Left ventricle myocardium inferior (tissue), 1 donor: Measurements from ENCODE around the gene DDX51. TPM values are rescaled to one million over a fixed set of nuclear protein-coding genes. Genes with fewer than 3 reads are reported as not detected.

Source experiments
- DNase-seq: peaks from one replicate; pipeline ENCODE4 v3.0.0-alpha.2; 2020
- H3K27ac ChIP-seq: fragments of 200-600 bp; replicated peaks from 2 replicates; pipeline ENCODE4 v1.8.0; 2021
- H3K27me3 ChIP-seq: fragments of 200-600 bp; 2 replicates; pipeline ENCODE4 v1.8.0; 2021; ENCODE audit warnings: low read depth
- H3K36me3 ChIP-seq: fragments of 200-600 bp; 2 replicates; pipeline ENCODE4 v1.8.0; 2021
- H3K4me1 ChIP-seq: fragments of 200-600 bp; 2 replicates; pipeline ENCODE4 v1.8.0; 2021
- H3K4me3 ChIP-seq: fragments of 200-600 bp; 2 replicates; pipeline ENCODE4 v1.8.0; 2021; ENCODE audit warnings: mild to moderate bottlenecking, moderate library complexity
- H3K9me3 ChIP-seq: fragments of 200-600 bp; replicated peaks from 2 replicates; pipeline ENCODE4 v1.8.0; 2021
- CTCF ChIP-seq: fragments of 200-600 bp; IDR thresholded peaks from 2 replicates; pipeline ENCODE4 v1.8.0; 2021; ENCODE audit warnings: antibody characterized with exemption, mild to moderate bottlenecking, borderline replicate concordance
- intact Hi-C: fragments of 100-400 bp; cut with micrococcal nuclease; formaldehyde crosslinking; loops from one replicate; pipeline ENCODE4 v1.11.0; 2022
- total RNA-seq: library from RNA; stranded (reverse); fragmentation: NEBNext Ultra II Directional; extraction: Animal tissue kit (Norgen Biotek cat#: 25700); gene quantifications from one replicate; pipeline ENCODE4 v1.2.1, GENCODE V29; 2021
- donor health status: DM: no; HTN: yes; CAD: no; lungs with severe emphysema.

Gene DDX51
- total RNA-seq, 1 donor from 2014 or later = 9.0 TPM

GRCh38 chr12:132111654-132112304, 32.3 kb downstream of the DDX51 start:
- intact Hi-C loops = no loop called here
- H3K9me3 ChIP-seq = no peaks in the 10 kb centered on the region
- DNase-seq = no peak
- no peaks in the 10 kb centered on the region for H3K27me3 ChIP-seq
- no peak overlapping the region for H3K4me3 ChIP-seq
- no peak for TF ChIP-seq CTCF
- H3K27ac ChIP-seq = no peak overlapping the region
- H3K36me3 ChIP-seq = peaks cover 85% of the 10 kb centered on the region
- H3K4me1 ChIP-seq = no peaks in the 10 kb centered on the region

GRCh38 chr12:132110677-132111076, 33.4 kb downstream of the DDX51 start:
- intact Hi-C loops = no loop called here
- no peak for DNase-seq
- no peaks in the 10 kb centered on the region for H3K27me3 ChIP-seq
- no peaks in the 10 kb centered on the region for H3K4me1 ChIP-seq
- no peak for TF ChIP-seq CTCF
- H3K9me3 ChIP-seq = no peaks in the 10 kb centered on the region
- no peak overlapping the region for H3K4me3 ChIP-seq
- H3K36me3 ChIP-seq = peaks cover 85% of the 10 kb centered on the region
- no peak overlapping the region for H3K27ac ChIP-seq

GRCh38 chr12:132109741-132110140, 34.4 kb downstream of the DDX51 start:
- TF ChIP-seq CTCF = no peak
- Histone ChIP-seq H3K9me3 (no peaks in the 10 kb centered on the region), H3K27me3 (no peaks in the 10 kb centered on the region), H3K27ac (no peak overlapping the region), H3K4me3 (no peak overlapping the region), H3K36me3 (peaks cover 81% of the 10 kb centered on the region), H3K4me1 (no peaks in the 10 kb centered on the region)
- intact Hi-C loops = no loop called here
- DNase-seq = no peak

- H3K36me3 ChIP-seq = peaks cover 66% of the 10 kb centered on the region
Observed at GRCh38 chr12:132108211-132108832, 35.8 kb downstream of the DDX51 start.

GRCh38 chr12:132106921-132107320, 37.2 kb downstream of the DDX51 start:
- no peak for DNase-seq
- intact Hi-C loops = no loop called here
- H3K36me3 ChIP-seq = peaks cover 57% of the 10 kb centered on the region
- no peak overlapping the region for H3K4me3 ChIP-seq
- H3K4me1 ChIP-seq = no peaks in the 10 kb centered on the region
- TF ChIP-seq CTCF = no peak
- H3K9me3 ChIP-seq = no peaks in the 10 kb centered on the region
- no peaks in the 10 kb centered on the region for H3K27me3 ChIP-seq
- no peak overlapping the region for H3K27ac ChIP-seq

More at GRCh38 chr12:132108211-132108832, 35.8 kb downstream of the DDX51 start:
- H3K4me3 ChIP-seq = no peak overlapping the region
- DNase-seq = no peak
- H3K9me3 ChIP-seq = no peaks in the 10 kb centered on the region
- intact Hi-C loops = no loop called here
- H3K27ac ChIP-seq = no peak overlapping the region
- H3K27me3 ChIP-seq = no peaks in the 10 kb centered on the region
- H3K4me1 ChIP-seq = no peaks in the 10 kb centered on the region
- no peak for TF ChIP-seq CTCF
